HL-60/S4 treated with phorbol 12-myristate 13-acetate at 8.2 ng/mL for 4 days and 3 days (cell line): Measurements from ENCODE around the gene PDK2.

Experiments
- in situ Hi-C: fragments of 300-500 bp; cut with MboI; formaldehyde crosslinking; loops from 2 replicates; pipeline ENCODE4 v1.15.0; 2022; ENCODE audit warnings: low sequenced_read_pairs

PDK2 gene

DNA sequence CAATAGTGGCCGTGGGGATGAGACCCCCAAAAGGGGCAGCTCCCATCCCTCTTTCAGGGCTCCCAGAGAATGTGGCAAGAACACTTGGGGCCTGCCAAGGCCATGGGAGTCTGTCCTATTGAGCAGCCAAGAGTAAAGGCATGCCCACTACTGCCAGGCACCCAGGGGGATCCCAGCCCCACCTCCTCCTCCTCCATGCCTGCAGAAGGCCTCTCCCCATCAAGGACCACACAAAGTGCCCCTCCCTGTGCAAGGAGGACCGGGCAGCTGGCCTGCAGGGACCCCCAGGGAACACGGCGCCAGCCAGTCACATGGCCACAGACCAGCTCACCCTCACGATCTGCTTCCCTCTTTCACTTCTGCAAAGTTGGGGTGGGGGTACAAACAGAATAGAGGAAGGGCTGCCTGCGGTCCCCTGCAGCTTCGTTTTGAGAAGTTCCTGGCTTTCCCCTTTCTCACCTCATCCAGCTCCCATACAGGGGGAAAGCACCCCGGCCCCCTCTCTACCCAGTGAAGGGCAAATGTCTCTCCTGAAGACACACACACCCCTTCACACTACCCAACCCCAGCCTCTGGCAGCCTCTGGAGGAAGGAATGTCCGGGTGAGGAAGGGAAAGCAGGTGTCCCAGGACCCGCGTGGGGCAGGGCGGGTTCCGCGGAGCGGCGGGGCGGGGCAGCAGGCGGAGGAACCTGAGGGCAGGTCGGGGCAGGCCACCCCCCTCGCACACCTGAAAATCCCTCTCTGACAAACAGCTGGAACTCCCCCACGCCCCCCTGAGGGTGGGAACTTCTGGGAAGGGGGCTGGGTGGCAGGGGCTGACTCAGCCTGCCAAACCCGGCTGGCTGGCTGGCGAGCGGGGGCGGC is 53.3 kb downstream of the PDK2 start:
- in situ Hi-C loops: no loop called here

DNA sequence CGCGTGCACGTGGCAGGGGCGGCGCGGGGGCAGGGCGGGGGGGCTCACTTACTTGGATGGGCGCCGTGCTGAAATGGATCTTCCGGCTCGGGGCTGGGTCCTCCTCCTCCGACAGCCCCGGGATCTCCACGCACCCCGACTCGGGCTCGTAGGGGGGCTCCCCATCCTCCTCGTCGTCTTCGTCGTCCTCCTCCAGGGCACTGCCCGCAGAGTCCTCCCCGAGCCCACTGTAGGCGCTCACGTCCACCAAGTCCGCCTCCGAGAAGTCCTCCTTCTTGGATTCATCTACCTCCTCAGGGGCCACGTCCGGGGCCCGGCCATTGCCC is 53.9 kb downstream of the PDK2 start:
- in situ Hi-C loops: no loop called here

DNA sequence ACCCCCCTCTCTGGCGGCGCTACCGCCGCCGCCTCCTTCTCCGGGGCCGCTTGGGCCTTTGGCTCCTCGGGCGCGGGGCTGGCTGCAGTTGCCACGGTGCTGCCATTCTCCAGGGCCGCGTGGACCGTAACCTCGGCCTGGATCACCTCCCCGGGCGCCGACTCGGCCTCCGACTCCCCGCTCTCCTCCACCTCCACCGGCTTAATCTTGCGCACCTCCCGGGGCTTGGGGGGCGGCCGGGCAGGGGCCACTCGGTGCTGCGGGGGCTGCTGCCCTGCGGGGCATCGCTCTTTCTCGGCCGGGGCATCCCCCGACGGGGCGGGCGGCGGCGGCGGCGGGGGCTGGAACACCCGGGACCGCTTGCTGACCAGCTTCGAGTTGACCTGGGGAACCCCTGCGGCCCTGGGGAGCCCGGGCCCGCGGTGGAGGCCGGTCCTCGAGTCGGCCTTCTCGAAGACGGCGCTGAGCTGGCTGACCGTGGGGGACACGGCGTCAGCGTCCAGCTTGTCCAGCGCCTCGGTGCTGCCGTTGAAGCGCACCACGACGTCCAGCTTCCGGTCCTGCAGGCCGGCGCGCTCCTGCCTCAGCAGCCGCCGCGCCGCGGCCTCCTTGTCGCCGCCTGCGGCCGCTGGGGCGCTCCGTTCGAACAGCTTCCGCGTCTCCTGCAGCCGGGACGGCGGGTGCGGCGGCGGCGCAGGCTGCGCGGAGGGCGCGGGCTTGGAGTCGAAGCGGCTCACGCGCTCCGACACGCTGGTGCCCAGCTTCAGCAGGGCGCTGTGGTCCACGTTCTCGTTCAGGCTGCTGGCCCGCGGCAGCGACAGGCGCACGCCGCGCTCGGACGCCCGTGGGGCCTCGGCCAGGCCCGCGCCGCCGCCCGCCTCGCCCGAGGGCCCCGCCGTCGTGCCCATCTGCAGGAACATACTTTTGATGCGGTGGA is 54.5 kb downstream of the PDK2 start:
- in situ Hi-C loops: no loop called here

DNA sequence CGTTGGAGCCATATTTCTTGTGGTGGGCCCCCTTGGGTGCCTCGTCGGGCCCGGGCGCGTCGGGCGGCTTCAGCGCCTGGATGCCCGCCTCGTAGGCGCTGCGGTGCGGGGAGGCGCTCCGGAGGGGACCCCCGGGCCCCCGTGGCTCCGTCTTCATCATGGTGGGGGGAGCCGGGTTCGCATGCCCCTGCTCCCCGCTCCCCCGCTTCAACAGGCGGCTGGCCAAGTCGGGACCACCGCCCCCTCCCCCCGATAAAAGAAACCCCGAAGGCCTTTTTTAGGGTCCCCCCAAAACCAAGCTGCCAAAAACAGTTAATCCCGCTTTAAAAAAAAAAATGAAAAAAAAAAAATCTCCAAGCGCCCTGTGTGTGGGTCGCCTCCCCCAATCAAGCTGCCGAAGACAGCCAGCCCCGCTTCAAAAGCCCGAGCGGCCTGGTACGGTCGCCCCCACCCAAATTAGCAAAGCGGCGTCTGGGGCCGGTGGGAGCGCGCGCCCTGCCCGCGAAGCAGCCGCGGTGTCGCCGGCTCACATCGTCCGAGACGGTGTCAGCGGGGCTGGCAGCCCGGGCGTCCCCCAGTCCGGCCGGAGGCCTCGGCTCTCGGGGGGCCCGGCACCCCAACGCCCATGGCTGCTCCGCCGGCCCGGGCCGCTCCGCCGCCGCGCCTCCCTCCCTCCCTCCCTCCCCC is 55.3 kb downstream of the PDK2 start, which contains the start of gene PPP1R9B:
Gene PPP1R9B, minus strand, starts transcription at position 324 of the 687 bp plus-strand sequence. Its CDS starts 164 bp downstream, at position 160.
- in situ Hi-C loops: no loop called here

DNA sequence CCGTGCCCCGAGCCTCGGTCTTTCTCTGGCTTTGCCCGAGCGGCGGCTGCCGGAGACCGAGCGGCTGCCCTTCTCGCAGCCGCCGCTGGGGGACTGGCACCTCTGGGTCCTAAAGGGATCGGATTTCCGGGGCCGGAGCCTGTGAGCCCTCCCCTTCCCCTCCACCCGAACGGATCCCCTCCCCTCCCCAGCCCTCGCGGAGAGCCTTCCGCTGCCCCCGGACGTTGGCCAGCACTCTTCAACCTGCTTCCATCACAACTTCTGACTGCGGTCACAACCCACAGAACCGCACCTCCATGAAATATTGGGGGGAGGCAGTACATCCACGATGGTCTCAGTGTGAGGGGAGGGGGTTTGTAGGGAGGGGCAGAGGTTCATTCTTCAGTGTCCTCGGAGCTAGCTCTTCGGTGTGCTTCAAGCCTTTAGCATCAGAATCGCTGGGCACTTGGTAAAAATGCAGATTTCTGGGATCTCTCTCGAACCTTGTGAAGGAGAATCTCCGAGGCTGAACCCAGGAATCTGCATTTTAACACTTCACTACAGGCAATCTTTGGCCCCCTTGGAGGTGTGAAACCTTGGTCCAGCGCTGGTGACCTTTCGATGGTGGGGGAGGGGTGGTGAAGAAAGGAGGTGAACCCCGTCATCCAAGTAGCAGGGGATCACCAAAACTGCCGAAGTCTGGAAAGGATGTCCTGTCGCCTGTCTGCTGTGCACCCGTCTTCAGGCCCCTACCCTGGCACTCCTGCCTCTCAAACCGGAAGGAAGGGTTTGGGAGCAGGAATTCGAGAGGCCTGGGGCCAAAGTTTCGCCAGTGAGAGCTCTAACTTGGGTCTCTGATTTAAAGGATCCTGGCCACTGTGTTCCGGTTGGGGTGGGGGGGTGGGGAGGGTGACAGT is 56.1 kb downstream of the PDK2 start:
- in situ Hi-C loops: no loop called here

DNA sequence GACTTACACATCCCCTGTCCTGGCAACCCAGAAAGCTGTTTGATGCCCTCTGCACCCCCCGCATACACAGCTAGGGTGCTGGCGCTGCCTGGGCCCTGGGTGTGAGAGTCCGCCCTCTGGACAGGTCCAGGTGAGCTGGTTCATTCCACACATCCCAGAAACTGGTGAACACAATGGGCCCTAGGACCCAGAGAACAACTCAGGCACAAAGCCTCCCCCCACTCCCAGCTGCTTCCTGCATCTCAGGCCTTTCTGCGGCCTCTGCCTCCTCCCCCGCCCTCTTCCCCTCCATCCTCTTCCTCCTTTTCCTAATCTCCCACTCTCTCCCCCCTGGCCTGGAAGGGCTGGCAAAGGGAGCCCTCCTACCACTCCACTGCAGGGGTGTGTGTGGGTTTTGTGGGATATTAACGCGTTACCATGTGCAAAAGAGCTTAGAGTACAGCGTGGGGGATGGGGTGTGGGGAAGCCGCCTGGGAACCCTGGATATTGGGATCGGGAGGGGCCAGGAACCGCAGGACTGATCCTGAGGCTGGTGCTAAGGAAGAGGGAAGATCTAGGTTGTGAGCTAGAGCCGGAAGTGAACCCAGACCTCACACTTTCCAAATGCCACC is 56.9 kb downstream of the PDK2 start:
- in situ Hi-C loops: no loop called here

DNA sequence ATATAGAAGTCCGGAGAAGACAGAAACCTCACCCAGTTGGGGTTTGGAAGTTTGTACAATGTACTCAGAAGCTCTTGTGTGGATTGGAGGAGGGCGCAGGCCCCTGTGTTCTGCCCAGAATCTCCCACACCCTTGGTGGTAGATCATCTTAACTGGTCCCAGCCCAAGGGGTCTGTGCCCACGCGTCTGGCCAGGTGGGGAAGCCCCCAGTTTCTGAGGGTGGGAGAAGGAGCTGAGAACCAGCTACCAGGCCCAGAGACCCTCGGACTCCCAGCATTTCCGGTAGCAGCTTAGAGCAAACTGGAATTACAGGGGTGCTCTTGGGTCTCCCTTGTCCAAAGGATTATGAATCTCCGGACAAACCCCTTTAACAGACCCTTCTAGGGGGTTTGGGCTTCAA is 57.6 kb downstream of the PDK2 start:
- in situ Hi-C loops: no loop called here

DNA sequence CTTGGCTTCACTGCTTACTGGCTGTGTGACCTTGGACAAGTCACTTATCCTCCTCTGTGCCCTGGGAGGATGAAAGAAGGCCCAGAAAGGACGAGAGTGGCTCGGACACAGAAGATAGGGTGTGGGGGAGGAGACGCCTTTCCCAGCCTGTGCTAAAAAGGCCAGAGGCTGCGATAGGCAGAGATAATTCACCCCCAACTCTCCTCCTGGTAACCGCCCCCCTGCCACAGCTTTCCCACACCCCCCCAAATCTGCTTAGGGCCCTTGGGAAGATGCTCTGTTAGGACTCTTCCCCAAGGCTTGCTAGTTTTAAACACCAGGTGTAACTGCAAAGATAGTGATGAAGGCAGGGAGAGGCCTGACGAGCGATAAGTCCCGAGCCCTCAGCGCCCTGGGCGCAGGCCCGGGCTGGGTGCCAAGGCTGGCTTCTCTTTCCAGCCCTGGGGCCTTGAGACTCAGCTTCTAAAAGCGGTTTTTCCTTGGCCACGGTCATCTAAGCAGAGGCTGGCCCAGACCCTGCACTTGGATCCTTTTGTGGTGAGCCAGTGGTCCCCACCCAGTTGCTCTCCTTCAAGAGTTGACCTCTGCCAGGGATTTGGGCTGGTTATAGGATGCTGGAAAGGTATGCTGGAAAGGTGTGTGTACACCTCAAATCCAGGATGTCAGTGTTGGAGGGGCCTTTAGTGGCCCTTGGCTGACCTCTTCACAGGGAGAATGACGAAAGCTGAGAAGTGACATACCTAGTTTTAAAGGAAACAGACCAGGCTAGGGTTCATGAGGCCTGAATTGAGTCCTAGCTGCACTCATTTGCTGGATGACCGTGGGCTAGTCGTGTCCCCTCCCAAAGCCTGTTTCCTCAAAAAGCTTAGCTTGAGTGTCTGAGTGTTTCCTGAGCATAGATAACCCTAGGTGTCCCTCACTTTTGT is 58.8 kb downstream of the PDK2 start:
- in situ Hi-C loops: no loop called here

DNA sequence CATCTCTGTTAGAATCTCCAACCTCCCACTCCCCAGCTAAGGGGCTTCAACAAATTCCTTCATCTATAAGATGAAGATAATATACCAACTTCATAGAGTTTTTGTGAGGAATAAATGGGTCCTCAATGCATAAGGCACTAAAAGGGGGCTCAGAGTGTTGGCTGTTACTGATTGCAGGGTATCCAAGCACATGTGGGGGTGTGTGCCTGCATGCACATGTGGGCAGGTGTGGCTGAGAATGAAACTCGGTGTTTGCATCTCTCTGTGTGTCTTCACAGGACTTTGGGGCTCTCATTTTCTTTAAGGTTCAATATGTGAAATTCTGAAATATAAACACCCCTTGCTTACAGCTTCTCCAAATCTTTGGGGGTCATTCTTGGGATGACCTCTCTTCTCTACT is 59.5 kb downstream of the PDK2 start:
- in situ Hi-C loops: no loop called here

DNA sequence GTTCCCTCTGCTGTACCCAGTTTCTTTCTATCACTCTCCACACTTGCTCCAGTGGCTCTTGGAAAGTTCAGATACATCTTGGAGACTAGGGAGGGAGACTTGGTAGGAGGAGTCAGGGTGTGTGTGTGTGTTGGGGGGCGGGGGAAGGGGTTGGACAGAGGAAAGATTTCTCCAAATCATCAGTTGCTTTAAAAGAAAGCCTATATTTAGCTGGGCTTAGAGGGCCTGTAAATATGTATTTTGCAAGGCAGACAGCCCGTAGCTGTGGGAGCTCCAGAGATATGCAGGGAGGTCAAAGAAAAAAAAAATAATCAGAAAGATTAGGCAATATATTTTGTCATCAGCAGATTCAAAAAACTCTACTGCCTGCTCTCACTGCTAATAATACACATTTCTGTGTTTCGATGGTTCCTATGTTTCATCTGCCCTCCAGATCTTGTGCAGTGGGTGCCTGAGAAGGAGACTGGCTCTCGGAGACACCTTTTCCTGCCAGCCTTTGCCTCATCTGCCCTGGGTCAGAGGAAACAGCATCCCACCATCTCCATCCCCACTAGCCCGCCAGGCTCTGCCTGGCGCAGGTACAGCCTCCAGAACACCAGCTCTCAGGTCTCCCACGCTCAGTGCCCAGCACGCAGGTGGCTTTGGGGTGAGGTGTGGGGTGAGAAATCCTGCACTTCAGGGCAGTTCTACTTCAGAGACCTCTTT is 60.1 kb downstream of the PDK2 start:
- in situ Hi-C loops: no loop called here

DNA sequence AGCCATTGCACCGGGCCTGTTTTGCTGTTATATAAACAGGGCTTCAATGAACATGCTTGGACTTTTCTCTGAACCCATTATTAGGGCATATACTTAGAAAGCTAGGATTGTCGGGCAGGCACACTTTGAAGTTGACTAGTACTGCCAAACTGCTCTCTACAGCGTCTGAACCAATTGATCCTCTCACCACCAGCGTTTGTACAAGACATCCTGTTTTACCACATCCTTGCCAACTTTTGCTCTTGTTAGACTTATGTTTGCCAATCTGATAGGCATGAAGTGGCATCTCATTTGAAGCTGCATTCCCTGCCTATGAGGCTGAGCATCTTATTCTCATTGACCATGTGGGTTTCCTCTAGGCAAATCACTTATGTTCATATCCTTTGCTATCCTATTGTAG is 62.7 kb downstream of the PDK2 start:
- in situ Hi-C loops: no loop called here

DNA sequence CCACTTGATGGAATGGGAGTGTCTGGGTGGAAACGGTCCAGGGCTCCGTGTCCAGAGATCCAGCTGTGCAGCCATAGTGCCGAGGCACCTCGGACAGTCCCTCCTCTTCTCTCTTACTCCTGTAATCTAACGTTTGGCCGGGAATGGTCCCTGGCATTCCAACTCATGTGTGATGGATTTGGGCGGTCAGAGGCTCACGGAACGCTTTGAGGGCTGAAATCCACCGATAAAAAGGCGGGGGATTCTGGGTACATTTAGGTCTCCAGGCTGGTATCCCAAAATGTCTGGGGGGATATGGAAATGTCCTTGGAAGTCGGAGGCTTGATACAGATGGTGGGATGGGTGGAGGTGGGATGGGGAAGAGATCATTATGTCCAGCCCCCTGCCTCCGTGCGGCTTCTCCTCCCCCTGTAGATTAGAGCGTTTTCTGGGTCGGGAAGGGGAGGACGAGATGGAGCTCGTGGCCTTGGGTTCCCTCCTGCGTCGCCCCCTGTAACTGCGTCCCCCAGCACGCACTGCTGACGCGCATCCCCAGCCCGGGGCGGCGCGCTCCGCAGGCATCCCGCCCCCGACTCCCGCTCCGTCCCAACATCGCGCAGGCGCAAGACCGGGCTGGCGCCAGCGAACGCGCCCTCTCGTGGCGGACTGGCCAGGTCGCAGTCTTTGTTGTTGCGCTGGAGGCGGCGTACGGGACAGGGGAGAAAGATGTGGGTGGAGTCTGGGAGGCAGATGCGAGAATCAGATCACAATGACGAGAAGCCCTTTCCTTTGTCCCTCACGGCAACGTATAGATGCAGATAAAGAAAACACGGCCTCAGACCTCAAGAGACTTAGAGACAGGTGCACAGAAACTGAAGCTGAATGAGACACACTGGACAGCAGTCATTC is 66.1 kb downstream of the PDK2 start:
- in situ Hi-C loops: no loop called here
